Lung (tissue), 12 donors: ENCODE results near the gene KDM2B. TPM values are rescaled to one million over a fixed set of nuclear protein-coding genes. Genes with fewer than 3 reads are reported as not detected.

Experiments
- ATAC-seq: fragments of 200-7000 bp; cut with Tn5 transposase; one replicate; pipeline ENCODE4 v1.9.1; 2020; ENCODE audit warnings: moderate number of reproducible peaks; ENCODE audit not compliant: insufficient read depth, low FRiP score
- DNase-seq, 3 donors: peaks; one replicate each; pipeline ENCODE4 v3.0.0-alpha.2; 2013 to 2017
- H3K27ac ChIP-seq, 2 donors: one replicate each; pipeline ENCODE4 v1.5.1; 2013; ENCODE audit warnings: mild to moderate bottlenecking in 2 of 2, moderate library complexity in 2 of 2, control low read depth in 1 of 2, inconsistent platforms in 1 of 2, low read depth in 1 of 2, low read length in 1 of 2
- H3K27me3 ChIP-seq, 3 donors: one replicate each; pipeline ENCODE4 v1.5.1; 2013; ENCODE audit warnings: low read length in 2 of 3; ENCODE audit not compliant: control insufficient read depth in 3 of 3, insufficient read depth in 3 of 3
- H3K36me3 ChIP-seq, 4 donors: one replicate each; pipeline ENCODE4 v1.5.1; 2013; ENCODE audit warnings: low read length in 4 of 4, mild to moderate bottlenecking in 1 of 4, moderate library complexity in 1 of 4; ENCODE audit not compliant: control insufficient read depth in 4 of 4, insufficient read depth in 4 of 4
- H3K4me1 ChIP-seq, 5 donors: one replicate each; pipeline ENCODE4 v1.5.1; 2013; ENCODE audit warnings: low read length in 5 of 5, mild to moderate bottlenecking in 2 of 5, moderate library complexity in 1 of 5; ENCODE audit not compliant: control insufficient read depth in 5 of 5, insufficient read depth in 5 of 5
- H3K4me3 ChIP-seq: one replicate; pipeline ENCODE4 v1.5.1; 2013; ENCODE audit warnings: mild to moderate bottlenecking, control low read depth, moderate library complexity
- H3K9ac ChIP-seq, 2 donors: one replicate each; pipeline ENCODE4 v1.5.1; 2013; ENCODE audit warnings: low read length in 2 of 2, control low read depth in 1 of 2; ENCODE audit not compliant: insufficient read depth in 1 of 2
- H3K9me3 ChIP-seq, 4 donors: one replicate each; pipeline ENCODE4 v1.5.1; 2013; ENCODE audit warnings: low read length in 3 of 4, mild to moderate bottlenecking in 1 of 4, moderate library complexity in 1 of 4; ENCODE audit not compliant: control insufficient read depth in 4 of 4, insufficient read depth in 3 of 4
- CTCF ChIP-seq: IDR thresholded peaks from 2 replicates; pipeline ENCODE4 v1.5.1; 2012; ENCODE audit warnings: mild to moderate bottlenecking; ENCODE audit errors: control extremely low read depth, extremely low read depth
- WGBS, 2 donors: extraction: QIAGEN DNeasy Blood & Tissue Kit; methylation state at CpG; one replicate each; pipeline ENCODE4 v1.1.7; 2013; 5-methylcytosine and 5-hydroxymethylcytosine counted together
- polyA plus RNA-seq, 2 donors: library from polyadenylated mRNA; stranded (reverse); fragments of 200-250 nt; gene quantifications; one replicate each; pipeline ENCODE4 v1.2.1, GENCODE V29; 2013
- total RNA-seq, 2 donors: library from RNA; depleted of rRNA in 1 of 2; stranded (reverse); fragments of >200 nt in 1 of 2; gene quantifications; one replicate each; pipeline ENCODE4 v1.2.1, GENCODE V29; 2014 to 2021
- donor health status: control.
- donor health status: control.
- donor health status: Bipolar disorder and iron deficiency.
- donor health status: healthy.
- donor health status: DM: yes; HTN: yes; CAD: no.

KDM2B gene
- total and polyA plus RNA-seq, 4 donors = 13.8 to 44.5 (median 24.6) TPM

DNA sequence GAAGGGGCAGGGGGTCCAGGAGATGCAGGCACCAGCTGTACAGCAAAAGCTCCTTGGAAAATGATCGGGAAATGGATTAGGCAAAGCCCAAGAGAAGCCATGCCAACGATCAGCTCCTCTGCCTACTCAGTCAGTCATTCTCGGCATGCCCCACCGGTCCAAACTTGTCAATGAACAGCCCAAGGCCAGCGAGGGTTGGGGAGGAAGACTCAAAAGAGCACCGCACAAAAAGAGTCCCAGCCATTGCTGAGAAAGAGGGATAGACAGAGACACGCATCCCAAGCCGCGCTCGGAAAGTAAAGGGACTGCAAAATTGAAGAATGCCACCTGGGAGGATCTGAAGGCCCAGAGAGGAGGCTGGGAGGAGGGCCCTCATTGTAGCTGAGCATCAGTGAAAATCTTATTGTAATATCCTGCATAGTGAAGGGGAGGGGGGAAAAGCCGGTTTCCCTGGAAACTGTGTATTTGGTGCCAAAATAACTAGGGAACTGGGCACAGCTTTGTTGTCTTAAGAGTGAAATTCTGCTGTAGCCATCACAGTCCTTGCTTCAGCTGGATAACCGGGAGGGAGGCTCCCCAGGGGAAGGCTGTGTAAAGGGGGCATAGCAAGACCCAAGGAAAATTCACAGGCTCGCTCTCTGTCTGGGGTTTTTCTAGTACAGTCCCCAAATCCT, 4.7 kb downstream of the KDM2B start:
- Histone ChIP-seq H3K9ac (no peak overlapping the region), H3K27me3 (no peaks in the 10 kb centered on the region), H3K9me3 (no peaks in the 10 kb centered on the region), H3K36me3 (peaks cover 0 to 17% (median 8%) of the 10 kb centered on the region in 4 donors), H3K27ac (no peak overlapping the region), H3K4me3 (no peak overlapping the region), H3K4me1 (peaks cover 0 to 29% (median 4%) of the 10 kb centered on the region in 5 donors)
- 92% methylated on average over 13 of the region's 13 CpGs for WGBS, 2 donors
- TF ChIP-seq CTCF = no peak
- ATAC-seq = no peak
- DNase-seq = peak; percentile 62 to 78 (median 78)

- DNase-seq (peak in 1 of 3 donors; percentile 28), ATAC-seq (no peak)
- H3K36me3 ChIP-seq = peaks cover 0 to 17% (median 8%) of the 10 kb centered on the region in 4 donors
- 59 to 94% methylated on average over 1 of the region's 1 CpG for WGBS, 2 donors
- peaks cover 0 to 24% (median 4%) of the 10 kb centered on the region in 5 donors for H3K4me1 ChIP-seq
- no peak overlapping the region for H3K9ac ChIP-seq
- H3K27ac ChIP-seq = no peak overlapping the region
- no peak for TF ChIP-seq CTCF
- H3K9me3 ChIP-seq = no peaks in the 10 kb centered on the region
- H3K27me3 ChIP-seq = no peaks in the 10 kb centered on the region
- H3K4me3 ChIP-seq = no peak overlapping the region
Measured at GRCh38 chr12:121575051-121575450, 5.8 kb downstream of the KDM2B start.

DNA sequence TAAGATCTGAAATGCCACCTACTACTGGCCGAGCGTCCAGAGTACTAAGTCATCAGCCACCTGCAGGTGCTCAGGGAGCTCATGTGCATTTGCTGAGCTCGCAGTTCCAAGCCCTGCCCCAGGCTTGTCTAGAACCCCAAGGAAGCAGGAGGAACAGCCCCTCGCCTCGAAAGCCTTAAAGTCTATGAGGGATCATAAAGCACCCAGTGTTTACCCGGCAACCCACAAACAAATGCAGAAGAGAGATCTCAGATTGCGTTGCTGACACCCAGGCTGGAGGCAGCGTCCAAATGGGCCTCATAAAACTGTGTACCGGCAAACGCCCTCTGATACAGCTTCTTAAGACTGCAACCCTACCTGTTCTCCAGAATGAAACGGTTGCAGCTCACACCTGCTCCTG, 6.8 kb downstream of the KDM2B start:
- Histone ChIP-seq H3K4me3 (no peak overlapping the region), H3K36me3 (peaks cover 0 to 17% (median 8%) of the 10 kb centered on the region in 4 donors), H3K9me3 (no peaks in the 10 kb centered on the region), H3K4me1 (peaks cover 0 to 32% (median 4%) of the 10 kb centered on the region in 5 donors), H3K9ac (no peak overlapping the region), H3K27me3 (no peaks in the 10 kb centered on the region), H3K27ac (no peak overlapping the region)
- TF ChIP-seq CTCF = no peak
- ATAC-seq = no peak
- DNase-seq = no peak
- 92 to 96% methylated on average over 11 of the region's 11 CpGs for WGBS, 2 donors
